Measurements from ENCODE around the gene TEX22.
A peak's percentile ranks its signal among the peaks of the same experiment; 100 is the strongest.

Gene TEX22

DNA sequence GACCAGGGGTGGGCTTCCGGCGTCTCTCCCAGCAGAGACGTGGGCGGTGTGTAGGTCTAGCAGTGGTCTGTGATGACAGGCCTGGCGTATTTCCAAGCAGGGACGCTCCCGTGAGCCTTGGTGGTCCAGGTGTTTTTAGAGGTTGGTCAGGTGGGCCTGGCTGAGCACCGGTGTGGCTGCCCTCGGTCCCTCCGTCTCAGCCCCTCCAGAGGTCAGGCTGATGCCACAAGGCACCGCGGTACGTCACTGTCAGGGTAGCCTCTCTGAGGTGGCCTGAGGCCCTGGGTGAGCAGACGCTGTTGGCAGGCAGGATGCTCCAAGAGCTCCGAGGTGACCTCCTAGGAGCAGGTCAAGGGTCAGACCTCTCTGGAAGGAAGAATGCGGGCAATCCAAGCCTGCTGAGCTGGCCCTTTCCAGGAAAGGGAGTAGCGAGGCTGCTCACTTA, 34.8 kb downstream of the TEX22 start:
- CTCF ChIA-PET: interaction anchor here (0.5 to 2.6 kb wide), 2 partner anchors 15 to 34 kb away, joined by 3 to 7 read pairs; no protein-coding TSS in a partner anchor
- TF ChIP-seq ZNF560 (tag by site-specific recombination; IDR thresholded peaks at IDR 0.05; ENCODE audit: borderline replicate concordance): 0 out of 2 replicates have a peak, but pooled peaks have one; percentile 13
- TF ChIP-seq, protein P1, sequence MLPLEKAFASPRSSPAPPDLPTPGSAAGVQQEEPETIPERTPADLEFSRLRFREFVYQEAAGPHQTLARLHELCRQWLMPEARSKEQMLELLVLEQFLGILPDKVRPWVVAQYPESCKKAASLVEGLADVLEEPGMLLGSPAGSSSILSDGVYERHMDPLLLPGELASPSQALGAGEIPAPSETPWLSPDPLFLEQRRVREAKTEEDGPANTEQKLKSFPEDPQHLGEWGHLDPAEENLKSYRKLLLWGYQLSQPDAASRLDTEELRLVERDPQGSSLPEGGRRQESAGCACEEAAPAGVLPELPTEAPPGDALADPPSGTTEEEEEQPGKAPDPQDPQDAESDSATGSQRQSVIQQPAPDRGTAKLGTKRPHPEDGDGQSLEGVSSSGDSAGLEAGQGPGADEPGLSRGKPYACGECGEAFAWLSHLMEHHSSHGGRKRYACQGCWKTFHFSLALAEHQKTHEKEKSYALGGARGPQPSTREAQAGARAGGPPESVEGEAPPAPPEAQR (tag by site-specific recombination; IDR thresholded peaks at IDR 0.05): no peak
- POLR2A ChIA-PET: no interaction called here
- no peaks in the 10 kb centered on the region; the same call in 1 of the 2 replicates for H3K9me3 ChIP-seq (ENCODE audit: control insufficient read depth, insufficient read depth, low read depth, low read length)
- H3K4me1 ChIP-seq (ENCODE audit: control insufficient read depth, insufficient read depth, low read length): no peaks in the 10 kb centered on the region
- H3K36me3 ChIP-seq (ENCODE audit: control insufficient read depth in 2 of 2, insufficient read depth in 1 of 2, low read length in 2 of 2): peaks cover 12 to 44% of the 10 kb centered on the region in 2 experiments; a peak in 2 of 3 replicates
- H3K4me3 ChIP-seq (ENCODE audit: low read depth, low read length): no peak overlapping the region
- no peak overlapping the region for H3K27ac ChIP-seq (ENCODE audit: extremely low read depth, low read depth, low read length)

DNA sequence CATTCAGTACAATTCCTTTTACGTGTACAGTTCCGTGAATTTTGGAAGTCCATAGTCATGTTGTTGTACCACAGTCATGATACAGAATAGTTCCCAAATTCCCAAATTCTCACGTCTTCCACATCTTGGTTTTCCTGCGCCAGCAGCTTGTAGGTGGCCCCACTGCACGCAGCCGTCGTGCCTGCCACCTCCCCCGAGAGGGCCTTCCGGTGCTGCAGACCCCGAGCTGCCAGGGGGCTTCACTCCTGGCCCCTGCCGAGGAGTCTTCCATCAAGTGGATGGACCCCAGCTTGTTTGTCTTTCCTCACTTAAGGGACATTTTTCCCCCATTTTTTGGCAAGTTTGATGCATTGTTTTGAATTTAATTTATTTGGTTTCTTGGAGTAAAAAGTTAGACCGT, 38.1 kb downstream of the TEX22 start:
- H3K4me3 ChIP-seq (ENCODE audit: low read depth, low read length): no peak overlapping the region
- H3K27ac ChIP-seq (ENCODE audit: extremely low read depth, low read depth, low read length): no peak overlapping the region
- H3K36me3 ChIP-seq (ENCODE audit: control insufficient read depth in 2 of 2, insufficient read depth in 1 of 2, low read length in 2 of 2): peaks cover 3 to 54% of the 10 kb centered on the region in 2 experiments; a peak in 2 of 3 replicates
- CTCF ChIA-PET: no interaction called here
- POLR2A ChIA-PET: interaction anchor here (0.9 kb wide), 1 partner anchor 55 kb away, joined by 4 read pairs; no protein-coding TSS in a partner anchor
- H3K4me1 ChIP-seq (ENCODE audit: control insufficient read depth, insufficient read depth, low read length): no peaks in the 10 kb centered on the region
- no peaks in the 10 kb centered on the region for H3K9me3 ChIP-seq (ENCODE audit: control insufficient read depth, insufficient read depth, low read depth, low read length)
- TF ChIP-seq ZNF274 (IDR thresholded peaks at IDR 0.05; ENCODE audit: low read length) (no peak), ZNF274 (tag by site-specific recombination; IDR thresholded peaks at IDR 0.05; ENCODE audit: borderline replicate concordance) (no peak), MZF1 (tag by site-specific recombination; IDR thresholded peaks at IDR 0.05; ENCODE audit: borderline replicate concordance) (no peak), ZNF223 (tag by site-specific recombination; IDR thresholded peaks at IDR 0.05) (no peak)
- TF ChIP-seq, protein P2, sequence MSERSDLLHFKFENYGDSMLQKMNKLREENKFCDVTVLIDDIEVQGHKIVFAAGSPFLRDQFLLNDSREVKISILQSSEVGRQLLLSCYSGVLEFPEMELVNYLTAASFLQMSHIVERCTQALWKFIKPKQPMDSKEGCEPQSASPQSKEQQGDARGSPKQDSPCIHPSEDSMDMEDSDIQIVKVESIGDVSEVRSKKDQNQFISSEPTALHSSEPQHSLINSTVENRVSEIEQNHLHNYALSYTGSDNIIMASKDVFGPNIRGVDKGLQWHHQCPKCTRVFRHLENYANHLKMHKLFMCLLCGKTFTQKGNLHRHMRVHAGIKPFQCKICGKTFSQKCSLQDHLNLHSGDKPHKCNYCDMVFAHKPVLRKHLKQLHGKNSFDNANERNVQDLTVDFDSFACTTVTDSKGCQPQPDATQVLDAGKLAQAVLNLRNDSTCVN (tag by site-specific recombination; optimal IDR thresholded peaks at IDR 0.05): no peak

DNA sequence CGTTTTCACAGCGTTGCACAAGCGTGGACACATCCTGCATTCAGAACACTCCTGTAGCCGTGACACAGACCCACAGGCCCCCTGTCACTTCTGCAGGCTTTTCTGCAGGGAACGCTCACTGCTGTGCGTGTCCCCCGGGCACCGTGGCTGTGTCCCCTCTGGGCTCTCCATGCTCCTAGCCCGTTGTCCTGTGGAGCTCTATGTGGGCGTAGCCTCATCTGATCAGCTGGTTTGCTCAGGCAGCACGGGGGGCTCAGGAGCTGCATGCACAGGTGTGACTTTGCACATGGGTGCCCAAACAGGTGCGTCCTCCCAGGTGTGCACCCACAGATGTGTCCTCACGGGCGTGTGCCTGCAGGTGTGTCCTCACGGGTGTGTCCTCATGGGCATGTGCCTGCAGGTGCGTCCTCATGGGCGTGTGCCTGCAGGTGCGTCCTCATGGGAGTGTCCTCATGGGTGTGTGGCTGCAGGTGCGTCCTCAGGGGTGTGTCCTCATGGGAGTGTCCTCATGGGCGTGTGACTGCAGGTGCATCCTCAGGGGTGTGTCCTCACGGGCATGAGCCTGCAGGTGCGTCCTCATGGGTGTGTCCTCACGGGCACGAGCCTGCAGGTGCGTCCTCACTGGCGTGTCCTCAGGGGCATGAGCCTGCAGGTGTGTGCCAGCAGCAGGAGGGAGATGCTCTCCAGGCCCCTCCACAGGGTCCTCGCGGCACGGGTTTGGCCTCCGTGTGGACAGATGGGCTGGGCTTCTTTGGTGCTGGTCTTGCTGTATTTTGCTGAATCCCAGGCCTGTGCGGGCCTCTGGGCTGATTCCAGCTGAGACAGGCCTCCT, 38.8 kb downstream of the TEX22 start:
- no peaks in the 10 kb centered on the region for H3K9me3 ChIP-seq (ENCODE audit: control insufficient read depth, insufficient read depth, low read depth, low read length)
- ChIA-PET POLR2A (no interaction called here), CTCF (no interaction called here)
- H3K36me3 ChIP-seq (ENCODE audit: control insufficient read depth in 2 of 2, insufficient read depth in 1 of 2, low read length in 2 of 2): peaks cover 0 to 58% of the 10 kb centered on the region in 2 experiments; a peak in 2 of 3 replicates
- TF ChIP-seq KLF1 (tag by site-specific recombination; IDR thresholded peaks at IDR 0.05) (peak; percentile 95), BCL11B (tag by site-specific recombination; IDR thresholded peaks at IDR 0.05; ENCODE audit: low read depth) (no peak), ZNF623 (tag by site-specific recombination; IDR thresholded peaks at IDR 0.05) (no peak), KLF8 (tag by site-specific recombination; IDR thresholded peaks at IDR 0.05) (peak; percentile 71), KLF9 (tag by site-specific recombination; IDR thresholded peaks at IDR 0.05; ENCODE audit: low read depth) (0 out of 2 replicates have a peak, but pooled peaks have one; percentile 31)
- no peak overlapping the region for H3K27ac ChIP-seq (ENCODE audit: extremely low read depth, low read depth, low read length)
- H3K4me3 ChIP-seq (ENCODE audit: low read depth, low read length): no peak overlapping the region
- H3K4me1 ChIP-seq (ENCODE audit: control insufficient read depth, insufficient read depth, low read length): no peaks in the 10 kb centered on the region

DNA sequence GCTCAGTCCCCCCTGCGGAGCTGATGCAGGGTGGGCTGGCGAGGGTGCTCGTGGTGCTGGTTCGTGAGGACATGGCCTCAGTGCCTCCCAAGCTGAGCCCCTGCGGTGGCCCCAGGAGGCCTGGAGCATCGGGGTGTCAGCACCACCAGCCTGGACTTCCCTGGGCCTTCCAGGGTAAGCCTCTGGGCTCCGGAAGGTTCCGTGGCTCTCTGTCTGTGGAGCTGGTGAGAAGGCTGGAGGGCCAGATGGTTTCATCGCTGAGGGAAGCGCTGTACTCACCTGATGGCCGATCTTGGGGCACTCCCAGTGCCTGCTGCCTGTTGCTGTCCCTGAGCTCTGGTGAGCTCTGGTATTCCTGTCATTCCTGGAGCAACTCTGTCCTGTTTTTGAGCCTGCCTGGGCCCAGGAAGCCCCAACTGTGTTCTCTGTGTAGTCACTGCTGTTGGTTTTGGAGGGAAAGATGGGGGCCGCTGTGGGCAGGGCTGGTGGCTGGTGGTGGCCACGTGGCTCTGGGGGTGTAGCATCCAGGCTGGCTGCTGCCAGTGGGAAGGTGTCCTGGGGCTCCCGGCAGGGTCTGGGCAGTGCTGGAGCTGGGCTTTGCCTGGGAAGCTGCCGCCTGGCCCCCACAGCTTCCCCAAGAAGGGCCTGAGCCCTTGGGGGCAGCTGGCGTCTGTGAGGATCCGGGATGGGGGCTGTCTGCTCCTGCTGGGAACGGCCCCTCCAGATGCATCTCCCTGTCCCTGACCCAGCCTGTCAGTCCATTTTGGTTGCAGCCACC, 39.6 kb downstream of the TEX22 start:
- no peaks in the 10 kb centered on the region for H3K4me1 ChIP-seq (ENCODE audit: control insufficient read depth, insufficient read depth, low read length)
- ChIA-PET CTCF (no interaction called here), POLR2A (no interaction called here)
- H3K36me3 ChIP-seq (ENCODE audit: control insufficient read depth in 2 of 2, insufficient read depth in 1 of 2, low read length in 2 of 2): peaks cover 0 to 66% of the 10 kb centered on the region in 2 experiments; a peak in 2 of 3 replicates
- no peaks in the 10 kb centered on the region for H3K9me3 ChIP-seq (ENCODE audit: control insufficient read depth, insufficient read depth, low read depth, low read length)
- TF ChIP-seq ZIC2 (tag by site-specific recombination; IDR thresholded peaks at IDR 0.05) (peak; percentile 55; the same call in 1 of the 2 replicates), ZFP41 (tag by site-specific recombination; IDR thresholded peaks at IDR 0.05; ENCODE audit: borderline replicate concordance) (no peak), SCRT2 (tag by site-specific recombination; IDR thresholded peaks at IDR 0.05) (peak; percentile 60)
- H3K4me3 ChIP-seq (ENCODE audit: low read depth, low read length): no peak overlapping the region
- H3K27ac ChIP-seq (ENCODE audit: extremely low read depth, low read depth, low read length): no peak overlapping the region
